T-cell (primary cell): ENCODE results near the gene KRTAP9-6. TPM values are rescaled to one million over a fixed set of nuclear protein-coding genes. Genes with fewer than 3 reads are reported as not detected.
"Not testable (repeated sequence)": the region's sequence is repeated elsewhere in the genome, so short reads cannot be mapped to it uniquely, and the experiment has no call there.

Experiments
- ATAC-seq, 4 experiments: fragments of 200-7000 bp in 3 of 4; fragments of 150-1000 bp in 1 of 4; cut with Tn5 transposase; replicated peaks in 1 of 4; 1 replicate in 3 of 4; 2 replicates in 1 of 4; pipeline ENCODE4 v1.10.0; 2021; ENCODE audit warnings: moderate library complexity in 3 of 4, mild to moderate bottlenecking in 2 of 4, moderate number of reproducible peaks in 1 of 4
- CTCF ChIA-PET, 2 donors: fragments of 300-600 bp; sonication (Branson Sonifier 250); formaldehyde crosslinking; loops; one replicate each; lab custom pipeline; 2022; ENCODE audit warnings: antibody characterized with exemption in 2 of 2; lab: Charles Lee
- POLR2A ChIA-PET, 2 donors: fragments of 300-600 bp; sonication (Branson Sonifier 250); formaldehyde crosslinking; loops; one replicate each; lab custom pipeline; 2022; ENCODE audit warnings: antibody characterized with exemption in 2 of 2; lab: Charles Lee
- DNase-seq, 35 experiments: peaks; one replicate each; pipeline versions ENCODE4 v3.0.0 to v3.0.0-alpha.2; 2013 to 2023
- H3K27ac ChIP-seq: one replicate; pipeline ENCODE4 v1.5.1; 2013; ENCODE audit warnings: low read length
- H3K27me3 ChIP-seq, 2 experiments: replicated peaks in 1 of 2; 1 replicate in 1 of 2; 2 replicates in 1 of 2; pipeline versions ENCODE4 v1.6.1 to v1.7.0; 2013; ENCODE audit warnings: low read length in 1 of 2, mixed read lengths in 1 of 2; ENCODE audit not compliant: control insufficient read depth in 2 of 2, insufficient read depth in 2 of 2; ENCODE audit errors: extremely low read depth in 1 of 2
- H3K36me3 ChIP-seq, 2 donors: 1 replicate in 1 of 2; 2 replicates in 1 of 2; pipeline versions ENCODE4 v1.6.1 to v1.7.0; 2013; ENCODE audit warnings: low read length in 1 of 2; ENCODE audit not compliant: control insufficient read depth in 2 of 2, insufficient read depth in 1 of 2; ENCODE audit errors: extremely low read depth in 1 of 2
- H3K4me1 ChIP-seq, 2 experiments: 1 replicate in 1 of 2; 2 replicates in 1 of 2; pipeline versions ENCODE4 v1.6.1 to v1.7.0; 2013; ENCODE audit warnings: low read length in 2 of 2, mixed read lengths in 1 of 2; ENCODE audit not compliant: insufficient read depth in 2 of 2, control insufficient read depth in 1 of 2; ENCODE audit errors: extremely low read depth in 1 of 2
- H3K4me3 ChIP-seq, 2 donors: 1 replicate in 1 of 2; 2 replicates in 1 of 2; pipeline versions ENCODE4 v1.5.1 to v1.7.0; 2013; ENCODE audit warnings: mild to moderate bottlenecking in 2 of 2, low read length in 1 of 2, moderate library complexity in 1 of 2; ENCODE audit not compliant: control insufficient read depth in 1 of 2; ENCODE audit errors: extremely low read depth in 1 of 2
- H3K9me3 ChIP-seq: 2 replicates; pipeline ENCODE4 v1.7.0; 2013
- H3K27ac Mint-ChIP-seq, 2 donors: one replicate each; pipeline ENCODE4 v1.8.0; 2020 to 2021; ENCODE audit warnings: mild to moderate bottlenecking in 2 of 2, mixed read lengths in 2 of 2
- H3K27me3 Mint-ChIP-seq, 2 donors: one replicate each; pipeline ENCODE4 v1.8.0; 2021 to 2022; ENCODE audit warnings: mixed read lengths in 2 of 2
- H3K36me3 Mint-ChIP-seq: one replicate; pipeline ENCODE4 v1.8.0; 2021; ENCODE audit warnings: mixed read lengths
- H3K4me1 Mint-ChIP-seq, 3 donors: one replicate each; pipeline ENCODE4 v1.8.0; 2020 to 2022; ENCODE audit warnings: mixed read lengths in 3 of 3, mild to moderate bottlenecking in 1 of 3
- H3K4me3 Mint-ChIP-seq, 3 donors: one replicate each; pipeline ENCODE4 v1.8.0; 2020 to 2022; ENCODE audit warnings: mild to moderate bottlenecking in 3 of 3, mixed read lengths in 3 of 3, moderate library complexity in 3 of 3
- H3K9me3 Mint-ChIP-seq, 3 donors: one replicate each; pipeline ENCODE4 v1.8.0; 2020 to 2022; ENCODE audit warnings: mixed read lengths in 3 of 3
- WGBS: methylation state at CpG from one replicate; pipeline ENCODE4 v1.1.5; 2013; ENCODE audit warnings: missing lambda C conversion rate; ENCODE audit not compliant: insufficient coverage; 5-methylcytosine and 5-hydroxymethylcytosine counted together
- total RNA-seq, 35 experiments: library from RNA in 6 of 35; stranded (reverse) in 6 of 35; fragments of 120-200 nt in 1 of 35; gene quantifications; one replicate each; pipeline versions ENCODE4 v1.2.1 to v1.2.4 and lab custom pipeline; 2013 to 2026

Gene KRTAP9-6
- total RNA-seq, 5 donors from 2014 or later (not counting 1 experiment from before 2014, with no cell fraction given), result not detected

DNA sequence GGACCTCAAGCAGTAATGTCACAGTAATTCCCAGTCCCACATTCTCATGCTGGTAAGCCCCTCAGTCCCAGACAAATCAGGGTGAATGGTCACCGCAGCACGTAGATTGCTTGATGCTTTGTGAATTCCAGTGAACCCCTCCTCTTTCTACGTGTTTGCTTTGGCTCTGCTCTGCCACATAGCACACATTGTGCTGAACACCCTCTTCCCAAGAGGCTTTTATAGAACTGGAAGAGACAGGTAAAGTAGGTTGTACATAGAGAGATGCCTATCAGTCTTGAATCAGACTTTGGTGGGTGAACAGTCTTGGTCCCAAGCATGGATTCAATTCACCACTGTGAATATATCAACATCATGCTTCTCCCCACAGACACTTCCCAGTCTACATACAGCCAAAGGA is 579 bp upstream of the KRTAP9-6 start:
- ChIA-PET POLR2A (no interaction called here), CTCF (no interaction called here)
- Histone ChIP-seq H3K9me3 (no peaks in the 10 kb centered on the region), H3K4me1 (no peaks in the 10 kb centered on the region), H3K36me3 (no peaks in the 10 kb centered on the region), H3K4me3 (no peak overlapping the region), H3K27ac (no peak overlapping the region), H3K27me3 (peaks cover 0 to 4% of the 10 kb centered on the region in 2 experiments)
- ATAC-seq, result no peak
- DNase-seq, result no peak
- H3K27ac Mint-ChIP-seq, result no peak overlapping the region
- no CpG with 5 or more reads among the region's 3 CpGs for WGBS
- H3K4me1 Mint-ChIP-seq, result peaks cover 6 to 28% (median 21%) of the 10 kb centered on the region in 3 donors
- no peaks in the 10 kb centered on the region for H3K9me3 Mint-ChIP-seq
- no peak overlapping the region for H3K4me3 Mint-ChIP-seq
- H3K27me3 Mint-ChIP-seq, result peaks cover 11 to 15% of the 10 kb centered on the region in 2 donors
- H3K36me3 Mint-ChIP-seq, result no peaks in the 10 kb centered on the region

DNA sequence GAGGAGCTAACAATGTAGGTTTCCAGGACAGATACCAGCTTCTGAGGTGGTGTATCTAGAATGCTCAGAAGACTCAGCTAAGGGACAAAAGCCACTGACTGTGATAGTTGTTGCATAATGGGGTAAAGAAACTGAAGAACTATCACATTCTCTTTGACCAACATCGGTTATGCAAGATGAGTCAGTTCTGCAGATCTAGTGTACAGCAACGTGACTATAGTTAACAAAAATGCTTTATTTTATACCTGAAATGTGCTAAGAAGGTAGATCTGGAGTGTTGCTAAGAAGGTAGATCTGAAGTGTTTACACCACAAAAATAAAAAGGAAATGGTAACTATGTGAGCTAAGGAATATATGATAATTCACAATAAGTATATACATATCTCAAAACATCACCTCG is 2.5 kb downstream of the KRTAP9-6 start:
- Mint-ChIP-seq H3K9me3 (no peaks in the 10 kb centered on the region), H3K4me3 (no peak overlapping the region), H3K27me3 (peaks cover 2 to 14% of the 10 kb centered on the region in 2 donors), H3K4me1 (peaks cover 4 to 14% (median 9%) of the 10 kb centered on the region in 3 donors), H3K27ac (no peak overlapping the region), H3K36me3 (no peaks in the 10 kb centered on the region)
- CTCF ChIA-PET, result no interaction called here
- no CpG with 5 or more reads among the region's 3 CpGs for WGBS
- no peak overlapping the region for H3K27ac ChIP-seq
- DNase-seq, result no peak
- H3K36me3 ChIP-seq, result no peaks in the 10 kb centered on the region
- peaks cover 0 to 4% of the 10 kb centered on the region in 2 experiments for H3K27me3 ChIP-seq
- H3K4me1 ChIP-seq, result no peaks in the 10 kb centered on the region
- ATAC-seq, result no peak
- no peaks in the 10 kb centered on the region for H3K9me3 ChIP-seq
- POLR2A ChIA-PET, result no interaction called here
- H3K4me3 ChIP-seq, result no peak overlapping the region

DNA sequence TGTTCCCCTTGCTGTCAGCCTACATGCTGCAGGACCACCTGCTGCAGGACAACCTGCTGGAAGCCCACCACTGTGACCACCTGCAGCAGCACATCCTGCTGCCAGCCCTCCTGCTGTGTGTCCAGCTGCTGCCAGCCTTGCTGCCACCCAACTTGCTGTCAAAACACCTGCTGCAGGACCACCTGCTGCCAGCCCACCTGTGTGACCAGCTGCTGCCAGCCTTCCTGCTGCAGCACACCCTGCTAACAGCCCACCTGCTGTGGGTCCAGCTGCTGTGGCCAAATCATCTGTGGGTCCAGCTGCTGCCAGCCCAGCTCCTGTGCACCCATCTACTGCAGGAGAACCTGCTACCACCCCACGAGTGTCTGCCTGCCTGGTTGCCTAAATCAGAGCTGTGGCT is 6.1 kb downstream of the KRTAP9-6 start:
- POLR2A ChIA-PET, H3K36me3 Mint-ChIP-seq, H3K4me3 ChIP-seq, CTCF ChIA-PET, H3K4me3 Mint-ChIP-seq, ATAC-seq, DNase-seq, H3K27me3 ChIP-seq, H3K9me3 ChIP-seq, H3K27ac ChIP-seq, H3K27ac Mint-ChIP-seq, H3K4me1 ChIP-seq, H3K36me3 ChIP-seq, H3K9me3 Mint-ChIP-seq: not testable (repeated sequence)
- H3K27me3 Mint-ChIP-seq, result peaks cover 5 to 11% of the 10 kb centered on the region in 2 donors
- no CpG with 5 or more reads among the region's 1 CpG for WGBS
- H3K4me1 Mint-ChIP-seq, result peaks cover 0 to 16% (median 8%) of the 10 kb centered on the region in 3 donors

DNA sequence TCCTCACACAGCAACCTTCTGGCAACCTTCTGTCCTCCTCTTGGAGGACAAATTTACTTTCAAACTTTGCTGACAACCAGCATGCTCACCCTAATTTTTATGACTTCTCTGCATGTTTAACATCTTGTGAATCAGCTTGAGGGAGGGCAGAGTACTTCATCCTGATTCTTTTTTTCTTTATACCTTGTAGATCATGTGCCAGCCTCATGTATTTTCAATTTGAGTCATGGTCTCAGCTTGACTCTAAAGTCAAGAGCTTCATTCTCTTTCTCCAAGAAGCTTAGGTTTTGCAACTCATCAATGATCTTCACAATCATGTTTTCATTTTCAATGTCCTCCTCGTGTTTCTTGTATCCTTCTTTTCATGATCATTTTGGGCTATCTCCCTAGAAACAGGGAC is 6.7 kb downstream of the KRTAP9-6 start:
- ChIA-PET CTCF (no interaction called here), POLR2A (interaction anchor here in 1 of 2 donors (0.6 kb wide), 1 partner anchor 417 kb away, joined by 3 read pairs; no protein-coding TSS in a partner anchor)
- Histone ChIP-seq H3K4me3 (no peak overlapping the region), H3K27ac (no peak overlapping the region), H3K9me3 (no peaks in the 10 kb centered on the region), H3K36me3 (no peaks in the 10 kb centered on the region), H3K27me3 (no peaks in the 10 kb centered on the region), H3K4me1 (no peaks in the 10 kb centered on the region)
- Mint-ChIP-seq H3K27me3 (peaks cover 9 to 16% of the 10 kb centered on the region in 2 donors), H3K27ac (no peak overlapping the region), H3K9me3 (no peaks in the 10 kb centered on the region), H3K4me1 (peaks cover 0 to 16% (median 8%) of the 10 kb centered on the region in 3 donors), H3K4me3 (no peak overlapping the region), H3K36me3 (no peaks in the 10 kb centered on the region)
- no peak for ATAC-seq
- no CpG with 5 or more reads among the region's 1 CpG for WGBS
- DNase-seq, result no peak

DNA sequence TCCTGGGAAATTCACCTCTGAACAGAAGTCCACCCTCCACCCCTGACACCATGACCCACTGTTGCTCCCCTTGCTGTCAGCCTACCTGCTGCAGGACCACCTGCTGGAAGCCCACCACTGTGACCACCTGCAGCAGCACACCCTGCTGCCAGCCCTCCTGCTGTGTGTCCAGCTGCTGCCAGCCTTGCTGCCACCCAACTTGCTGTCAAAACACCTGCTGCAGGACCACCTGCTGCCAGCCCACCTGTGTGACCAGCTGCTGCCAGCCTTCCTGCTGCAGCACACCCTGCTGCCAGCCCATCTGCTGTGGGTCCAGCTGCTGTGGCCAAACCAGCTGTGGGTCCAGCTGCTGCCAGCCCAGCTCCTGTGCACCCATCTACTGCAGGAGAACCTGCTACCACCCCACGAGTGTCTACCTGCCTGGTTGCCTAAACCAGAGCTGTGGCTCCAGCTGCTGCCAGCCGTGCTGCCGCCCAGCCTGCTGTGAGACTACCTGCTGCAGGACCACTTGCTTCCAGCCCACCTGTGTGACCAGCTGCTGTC is 10.5 kb downstream of the KRTAP9-6 start, which contains the start of gene KRTAP9-7:
Gene KRTAP9-7, plus strand, starts transcription at position 51 of the 543 bp plus-strand sequence. Its CDS starts 0 bp downstream, at position 51.
- H3K36me3 ChIP-seq, POLR2A ChIA-PET, H3K27ac ChIP-seq, H3K4me3 ChIP-seq, H3K4me1 ChIP-seq, H3K27me3 ChIP-seq, H3K27ac Mint-ChIP-seq, H3K9me3 Mint-ChIP-seq, CTCF ChIA-PET, ATAC-seq, H3K36me3 Mint-ChIP-seq, H3K9me3 ChIP-seq, H3K4me3 Mint-ChIP-seq: not testable (repeated sequence)
- Mint-ChIP-seq H3K27me3 (peaks cover 11 to 18% of the 10 kb centered on the region in 2 donors), H3K4me1 (peaks cover 0 to 11% (median 4%) of the 10 kb centered on the region in 3 donors)
- 81% methylated on average over 3 of the region's 3 CpGs for WGBS
- DNase-seq, result peak in 1 of 35 experiments; percentile 0

DNA sequence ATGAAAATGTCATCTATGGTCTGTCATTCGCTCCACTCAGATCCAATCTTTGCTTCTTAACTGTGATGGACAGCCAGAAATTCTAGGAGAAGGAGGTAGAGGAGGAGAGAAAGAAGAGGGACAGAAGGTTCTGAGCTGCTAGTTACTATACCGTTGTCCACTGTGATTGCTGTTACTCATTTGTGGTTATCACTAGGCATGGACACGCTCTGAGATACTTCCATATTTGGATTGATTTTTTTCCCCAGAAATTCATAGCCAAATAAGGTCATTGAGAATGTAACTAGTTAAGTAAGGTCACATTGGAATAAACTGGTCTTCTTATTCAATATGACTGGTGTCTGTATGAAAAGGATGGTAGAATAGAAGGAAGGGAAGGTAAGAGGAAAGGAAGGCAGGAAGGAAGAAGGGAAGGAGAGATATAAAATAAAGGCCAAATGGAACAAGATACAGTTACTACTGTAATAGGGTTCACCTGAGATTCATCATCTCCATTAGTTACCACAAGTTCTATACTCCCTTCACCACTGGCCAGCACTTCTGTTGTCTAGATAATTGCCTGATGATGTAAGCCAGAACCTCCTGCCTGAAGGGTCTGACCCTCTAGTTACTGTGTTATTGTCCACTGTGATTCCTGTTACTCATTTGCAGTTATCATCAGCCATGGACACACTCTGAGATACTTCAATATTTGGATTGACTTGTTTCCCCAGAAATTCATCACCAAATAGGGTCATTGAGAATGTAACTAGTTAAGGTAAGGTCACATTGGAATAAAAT is 13.2 kb downstream of the KRTAP9-6 start:
- ChIA-PET POLR2A (no interaction called here), CTCF (no interaction called here)
- Mint-ChIP-seq H3K36me3 (no peaks in the 10 kb centered on the region), H3K9me3 (no peaks in the 10 kb centered on the region), H3K4me1 (peaks cover 0 to 5% (median 0%) of the 10 kb centered on the region in 3 donors), H3K4me3 (no peak overlapping the region), H3K27me3 (peaks cover 11 to 12% of the 10 kb centered on the region in 2 donors), H3K27ac (no peak overlapping the region)
- 90% methylated on average over 2 of the region's 3 CpGs for WGBS
- Histone ChIP-seq H3K36me3 (no peaks in the 10 kb centered on the region), H3K9me3 (no peaks in the 10 kb centered on the region), H3K4me1 (no peaks in the 10 kb centered on the region), H3K27ac (no peak overlapping the region), H3K27me3 (no peaks in the 10 kb centered on the region), H3K4me3 (no peak overlapping the region)
- DNase-seq (peak in 1 of 35 experiments; percentile 0), ATAC-seq (no peak)
